K562 (cell line): Measurements from ENCODE around the gene AP3B1.

Experiments used
- ATF2 ChIP-seq: sonication (generic); formaldehyde crosslinking; IDR thresholded peaks from 2 replicates; pipeline ENCODE4 v1.8.1; 2022; ENCODE audit warnings: missing genetic modification reagents
- CHD2 ChIP-seq: IDR thresholded peaks from 2 replicates; pipeline ENCODE4 v1.6.1; 2011; ENCODE audit warnings: low read depth, low read length
- CSDE1 ChIP-seq, 2 experiments: fragments of 450-650 bp; IDR thresholded peaks; 2 replicates each; pipeline ENCODE4 v1.6.1; 2016; ENCODE audit warnings: mild to moderate bottlenecking in 1 of 2
- CTCF ChIP-seq, 3 experiments: IDR thresholded peaks in 2 of 3; conservative IDR thresholded peaks in 1 of 3; 2 replicates each; pipeline ENCODE4 v1.5.1; 2011 to 2012; ENCODE audit warnings: low read length in 3 of 3, mild to moderate bottlenecking in 3 of 3, control low read depth in 2 of 3, improper control_type of control experiment in 1 of 3, inconsistent platforms in 1 of 3, low read depth in 1 of 3, mixed read lengths in 1 of 3, moderate library complexity in 1 of 3; ENCODE audit not compliant: insufficient read depth in 2 of 3
- EP300 ChIP-seq: IDR thresholded peaks from 2 replicates; pipeline ENCODE4 v1.6.1; 2012; ENCODE audit warnings: low read length, improper control_type of control experiment
- EZH2 ChIP-seq: IDR thresholded peaks from 2 replicates; pipeline ENCODE4 v1.6.1; 2012; ENCODE audit warnings: low read depth, mild to moderate bottlenecking, inconsistent platforms, low read length, borderline replicate concordance
- FOXA1 ChIP-seq: fragments of 450-650 bp; IDR thresholded peaks from 2 replicates; pipeline ENCODE4 v1.6.1; 2016; ENCODE audit warnings: mild to moderate bottlenecking, borderline replicate concordance
- MAX ChIP-seq: sonication (generic); formaldehyde crosslinking; IDR thresholded peaks from 2 replicates; pipeline ENCODE4 v1.9.0; 2022; ENCODE audit warnings: mild to moderate bottlenecking, missing genetic modification reagents
- NFIC ChIP-seq: fragments of 450-650 bp; IDR thresholded peaks from 2 replicates; pipeline ENCODE4 v1.6.1; 2017; ENCODE audit warnings: mild to moderate bottlenecking, inconsistent platforms
- NRF1 ChIP-seq, 2 experiments: fragments of 450-650 bp; IDR thresholded peaks in 1 of 2; conservative IDR thresholded peaks in 1 of 2; 2 replicates each; pipeline ENCODE4 v1.6.1; 2014; ENCODE audit warnings: mild to moderate bottlenecking in 2 of 2
- RFX5 ChIP-seq: IDR thresholded peaks from 2 replicates; pipeline ENCODE4 v1.6.1; 2011; ENCODE audit warnings: low read depth, mild to moderate bottlenecking, improper control_type of control experiment, low read length
- SIN3A ChIP-seq, 2 experiments: fragments of 150-350 bp in 1 of 2; IDR thresholded peaks; 2 replicates each; pipeline ENCODE4 v1.6.1; 2011 to 2016; ENCODE audit warnings: borderline replicate concordance in 2 of 2, low read depth in 2 of 2, low read length in 2 of 2, mild to moderate bottlenecking in 2 of 2, moderate library complexity in 2 of 2; ENCODE audit not compliant: control insufficient read depth in 1 of 2
- TCF7 ChIP-seq: sonication (generic); IDR thresholded peaks from 2 replicates; pipeline ENCODE4 v1.6.1; 2016; ENCODE audit warnings: antibody characterized with exemption, borderline replicate concordance
- TEAD4 ChIP-seq, 2 experiments: sonication (generic) in 1 of 2; formaldehyde crosslinking in 1 of 2; IDR thresholded peaks; 2 replicates each; pipeline versions ENCODE4 v1.6.1 to v1.8.0; 2012 to 2022; ENCODE audit warnings: borderline replicate concordance in 1 of 2, inconsistent platforms in 1 of 2, low read length in 1 of 2, mild to moderate bottlenecking in 1 of 2, missing genetic modification reagents in 1 of 2

- no peak for TF ChIP-seq TCF7
- TF ChIP-seq CTCF (IDR thresholded peaks at IDR 0.05 in 2 of 3, conservative IDR thresholded peaks at IDR 0.05 in 1 of 3; ENCODE audit: insufficient read depth in 2 of 3, low read depth in 1 of 3, low read length in 3 of 3) = no peak
- no peak for TF ChIP-seq MAX (CRISPR knock-in tag)
- TF ChIP-seq RFX5 = no peak
- TF ChIP-seq NRF1 (conservative IDR thresholded peaks at IDR 0.05 in 1 of 2, IDR thresholded peaks at IDR 0.05 in 1 of 2) = no peak
- TF ChIP-seq TEAD4 (IDR thresholded peaks at IDR 0.05; ENCODE audit: low read length) = no peak
- TF ChIP-seq TEAD4 (CRISPR knock-in tag; IDR thresholded peaks at IDR 0.05; ENCODE audit: borderline replicate concordance) = no peak
- TF ChIP-seq FOXA1 = no peak
- no peak for TF ChIP-seq EP300
- TF ChIP-seq SIN3A (IDR thresholded peaks at IDR 0.05; ENCODE audit: borderline replicate concordance in 2 of 2, control insufficient read depth in 1 of 2, low read depth in 2 of 2, low read length in 2 of 2) = no peak
- TF ChIP-seq NFIC = no peak
- no peak for TF ChIP-seq ATF2 (CRISPR knock-in tag)
- TF ChIP-seq EZH2 = no peak
- TF ChIP-seq CHD2 = no peak
- no peak for TF ChIP-seq CSDE1 (IDR thresholded peaks at IDR 0.05)
Measured at GRCh38 chr5:78331523-78332080, 37.1 kb upstream of the AP3B1 start.
